ENCODE measurements around the gene DACT1. TPM values are rescaled to one million over a fixed set of nuclear protein-coding genes. Genes with fewer than 3 reads are reported as not detected.

DACT1 gene
- polyA plus RNA-seq, 3 donors from 2014 or later = not detected

- no peak overlapping the region for H3K27ac Mint-ChIP-seq
- H3K9me3 Mint-ChIP-seq = peaks cover 0 to 3% (median 0%) of the 10 kb centered on the region in 6 donors
- H3K4me1 Mint-ChIP-seq = no peaks in the 10 kb centered on the region
- H3K4me3 Mint-ChIP-seq = no peak overlapping the region
- H3K27me3 Mint-ChIP-seq (ENCODE audit: low read depth in 3 of 3) = no peaks in the 10 kb centered on the region
- no peak for DNase-seq
- H3K36me3 Mint-ChIP-seq = no peaks in the 10 kb centered on the region
These were observed 53.2 kb downstream of the DACT1 start for GRCh38 chr14:58690801-58691516.

GRCh38 chr14:58693048-58693447 is 55.3 kb downstream of the DACT1 start:
- no peak for DNase-seq
- H3K27ac Mint-ChIP-seq = no peak overlapping the region
- peaks cover 0 to 3% (median 0%) of the 10 kb centered on the region in 6 donors for H3K9me3 Mint-ChIP-seq
- H3K27me3 Mint-ChIP-seq (ENCODE audit: low read depth in 3 of 3) = peaks cover 0 to 2% (median 0%) of the 10 kb centered on the region in 3 donors
- H3K4me3 Mint-ChIP-seq = no peak overlapping the region
- no peaks in the 10 kb centered on the region for H3K36me3 Mint-ChIP-seq
- no peaks in the 10 kb centered on the region for H3K4me1 Mint-ChIP-seq

DNA sequence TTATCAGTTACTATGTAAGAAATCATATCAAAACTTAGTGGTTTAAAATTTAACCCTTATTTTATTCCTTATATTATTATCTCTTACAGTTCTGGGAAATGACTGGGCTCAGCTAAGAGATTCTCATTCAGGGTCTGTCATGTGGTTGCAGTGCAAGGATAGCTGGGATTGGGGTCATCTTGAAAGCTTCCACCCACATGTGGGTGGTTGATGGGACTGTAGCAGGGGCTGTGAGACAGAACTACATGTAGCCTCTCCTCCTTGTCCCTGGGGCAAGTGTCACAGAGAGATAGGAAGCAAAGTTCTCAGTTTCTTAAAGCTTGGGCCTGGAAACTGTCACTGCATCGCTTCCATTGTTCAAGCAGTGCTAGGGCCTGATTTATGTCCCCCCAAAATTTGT is 57.8 kb downstream of the DACT1 start:
- peaks cover 0 to 3% (median 2%) of the 10 kb centered on the region in 3 donors for H3K27me3 Mint-ChIP-seq (ENCODE audit: low read depth in 3 of 3)
- no peak overlapping the region for H3K4me3 Mint-ChIP-seq
- H3K27ac Mint-ChIP-seq = no peak overlapping the region
- peaks cover 0 to 3% (median 0%) of the 10 kb centered on the region in 6 donors for H3K9me3 Mint-ChIP-seq
- H3K4me1 Mint-ChIP-seq = no peaks in the 10 kb centered on the region
- H3K36me3 Mint-ChIP-seq = no peaks in the 10 kb centered on the region
- no peak for DNase-seq

DNA sequence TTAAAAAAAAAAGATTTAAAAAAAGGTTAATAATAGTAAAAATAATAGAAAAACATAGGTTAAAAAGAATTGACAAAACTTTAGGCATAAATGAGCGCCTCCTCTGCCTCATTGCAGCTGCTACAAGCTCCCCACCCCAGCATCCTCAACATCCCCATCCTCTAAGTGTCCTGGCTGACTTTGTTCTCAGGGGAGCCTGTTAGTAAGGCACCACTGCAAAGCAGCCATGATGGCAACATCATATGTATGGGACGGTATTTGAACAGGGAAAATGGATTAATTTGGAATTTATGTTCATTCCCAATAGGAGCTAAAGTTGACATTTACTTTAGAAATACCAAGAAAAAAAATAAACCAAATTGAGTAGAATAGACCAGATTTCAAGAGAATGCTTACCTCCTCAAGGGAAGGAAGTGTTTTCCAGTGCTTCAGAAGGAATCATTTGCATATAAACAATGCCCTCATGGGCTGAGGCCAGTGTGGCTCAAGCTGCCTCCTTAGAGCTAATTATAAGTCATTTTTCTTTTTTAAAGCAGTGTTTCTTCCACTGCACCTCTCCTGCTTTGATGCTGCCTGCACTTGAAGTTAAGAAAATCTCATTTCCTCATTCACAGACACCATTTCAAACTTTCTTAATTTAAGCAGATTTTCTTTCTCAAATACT is 59.6 kb downstream of the DACT1 start:
- H3K9me3 Mint-ChIP-seq = peaks cover 0 to 3% (median 0%) of the 10 kb centered on the region in 6 donors
- no peak overlapping the region for H3K4me3 Mint-ChIP-seq
- H3K4me1 Mint-ChIP-seq = no peaks in the 10 kb centered on the region
- peaks cover 0 to 3% (median 2%) of the 10 kb centered on the region in 3 donors for H3K27me3 Mint-ChIP-seq (ENCODE audit: low read depth in 3 of 3)
- H3K27ac Mint-ChIP-seq = no peak overlapping the region
- H3K36me3 Mint-ChIP-seq = no peaks in the 10 kb centered on the region
- no peak for DNase-seq

Other genes with a start within 250 kb of the DACT1 start
- gene TOMM20L, start 242.0 kb upstream of the DACT1 start, polyA plus RNA-seq = 1 to 10 TPM in 1 of 3 donors, not detected in 2; 3.7 TPM
- 10 to 100 TPM; 21.0 to 51.8 (median 48.8) TPM for gene TIMM9, start 210.4 kb upstream of the DACT1 start, polyA plus RNA-seq
- 10 to 100 TPM in 2 of 3 donors, 1 to 10 TPM in 1; 5.4 to 26.4 (median 10.1) TPM for gene KIAA0586, start 210.2 kb upstream of the DACT1 start, polyA plus RNA-seq

Data from immature natural killer cell (primary cell).